ENCODE results near the gene HOXC12. TPM values are rescaled to one million over a fixed set of nuclear protein-coding genes. Genes with fewer than 3 reads are reported as not detected.
A peak's percentile ranks its signal among the peaks of the same experiment; 100 is the strongest.

HOXC12 gene
- total RNA-seq, 4 donors from 2014 or later: 3.7 to 6.8 (median 4.7) TPM

GRCh38 chr12:53955776-53956250 lies 1.1 kb downstream of the HOXC12 start:
- Histone ChIP-seq H3K4me3 (peak overlapping the region; percentile 48), H3K27me3 (peaks cover 99% of the 10 kb centered on the region), H3K4me1 (peaks cover 53% of the 10 kb centered on the region), H3K27ac (peak overlapping the region; percentile 35), H3K9me3 (no peaks in the 10 kb centered on the region), H3K36me3 (no peaks in the 10 kb centered on the region)
- TF ChIP-seq EP300 (IDR thresholded peaks at IDR 0.05) (no peak), CTCF (IDR thresholded peaks at IDR 0.05) (no peak), POLR2A (IDR thresholded peaks at IDR 0.05) (no peak), POLR2AphosphoS5 (IDR thresholded peaks at IDR 0.05) (no peak)
- no peak for DNase-seq (ENCODE audit: low spot score in 2 of 2)
- 12% methylated on average over 10 of the region's 10 CpGs for WGBS

- peak overlapping the region; percentile 48 for H3K4me3 ChIP-seq
- no peak for DNase-seq (ENCODE audit: low spot score in 2 of 2)
- WGBS: 16% methylated on average over 22 of the region's 25 CpGs
- H3K36me3 ChIP-seq: no peaks in the 10 kb centered on the region
- H3K27me3 ChIP-seq: peaks cover 99% of the 10 kb centered on the region
- H3K9me3 ChIP-seq: no peaks in the 10 kb centered on the region
- no peak for TF ChIP-seq POLR2AphosphoS5 (IDR thresholded peaks at IDR 0.05)
- no peak for TF ChIP-seq CTCF (IDR thresholded peaks at IDR 0.05)
- no peak for TF ChIP-seq EP300 (IDR thresholded peaks at IDR 0.05)
- no peak for TF ChIP-seq POLR2A (IDR thresholded peaks at IDR 0.05)
- peaks cover 50% of the 10 kb centered on the region for H3K4me1 ChIP-seq
- peak overlapping the region; percentile 35 for H3K27ac ChIP-seq
These were observed 1.7 kb downstream of the HOXC12 start for GRCh38 chr12:53956251-53956887.

GRCh38 chr12:53956914-53957536 lies 2.3 kb downstream of the HOXC12 start:
- peak overlapping the region; percentile 48 for H3K4me3 ChIP-seq
- no peaks in the 10 kb centered on the region for H3K9me3 ChIP-seq
- H3K27me3 ChIP-seq: peaks cover 99% of the 10 kb centered on the region
- DNase-seq (ENCODE audit: low spot score in 2 of 2): no peak
- 58% methylated on average over 7 of the region's 11 CpGs for WGBS
- TF ChIP-seq POLR2AphosphoS5 (IDR thresholded peaks at IDR 0.05) (no peak), CTCF (IDR thresholded peaks at IDR 0.05) (no peak), POLR2A (IDR thresholded peaks at IDR 0.05) (no peak), EP300 (IDR thresholded peaks at IDR 0.05) (no peak)
- H3K4me1 ChIP-seq: peaks cover 43% of the 10 kb centered on the region
- peak overlapping the region; percentile 28 for H3K27ac ChIP-seq
- no peaks in the 10 kb centered on the region for H3K36me3 ChIP-seq

- 61% methylated on average over 3 of the region's 3 CpGs for WGBS
- H3K27me3 ChIP-seq: peaks cover 99% of the 10 kb centered on the region
- no peak overlapping the region for H3K4me3 ChIP-seq
- H3K4me1 ChIP-seq: peaks cover 34% of the 10 kb centered on the region
- no peak overlapping the region for H3K27ac ChIP-seq
- no peak for DNase-seq (ENCODE audit: low spot score in 2 of 2)
- H3K36me3 ChIP-seq: no peaks in the 10 kb centered on the region
- H3K9me3 ChIP-seq: no peaks in the 10 kb centered on the region
- TF ChIP-seq CTCF (IDR thresholded peaks at IDR 0.05): no peak
- TF ChIP-seq POLR2AphosphoS5 (IDR thresholded peaks at IDR 0.05): no peak
- no peak for TF ChIP-seq EP300 (IDR thresholded peaks at IDR 0.05)
- TF ChIP-seq POLR2A (IDR thresholded peaks at IDR 0.05): no peak
These were observed 3.4 kb downstream of the HOXC12 start for GRCh38 chr12:53958128-53958527.

- 72% methylated on average over 4 of the region's 4 CpGs for WGBS
- TF ChIP-seq POLR2A (IDR thresholded peaks at IDR 0.05) (no peak), CTCF (IDR thresholded peaks at IDR 0.05) (no peak), POLR2AphosphoS5 (IDR thresholded peaks at IDR 0.05) (no peak), EP300 (IDR thresholded peaks at IDR 0.05) (no peak)
- H3K4me3 ChIP-seq: no peak overlapping the region
These were observed 4.6 kb downstream of the HOXC12 start for GRCh38 chr12:53959314-53959713.

More at GRCh38 chr12:53959314-53959713, 4.6 kb downstream of the HOXC12 start:
- DNase-seq (ENCODE audit: low spot score in 2 of 2): no peak
- Histone ChIP-seq H3K9me3 (no peaks in the 10 kb centered on the region), H3K27me3 (peaks cover 98% of the 10 kb centered on the region), H3K36me3 (no peaks in the 10 kb centered on the region), H3K4me1 (peaks cover 36% of the 10 kb centered on the region), H3K27ac (no peak overlapping the region)

All from suprapubic skin (tissue), 4 donors.